Measurements from ENCODE around the gene SLC9A5. TPM values are rescaled to one million over a fixed set of nuclear protein-coding genes. Genes with fewer than 3 reads are reported as not detected.

The SLC9A5 gene
- polyA plus RNA-seq, 4 donors = 2.3 to 5.9 (median 4.5) TPM

DNA sequence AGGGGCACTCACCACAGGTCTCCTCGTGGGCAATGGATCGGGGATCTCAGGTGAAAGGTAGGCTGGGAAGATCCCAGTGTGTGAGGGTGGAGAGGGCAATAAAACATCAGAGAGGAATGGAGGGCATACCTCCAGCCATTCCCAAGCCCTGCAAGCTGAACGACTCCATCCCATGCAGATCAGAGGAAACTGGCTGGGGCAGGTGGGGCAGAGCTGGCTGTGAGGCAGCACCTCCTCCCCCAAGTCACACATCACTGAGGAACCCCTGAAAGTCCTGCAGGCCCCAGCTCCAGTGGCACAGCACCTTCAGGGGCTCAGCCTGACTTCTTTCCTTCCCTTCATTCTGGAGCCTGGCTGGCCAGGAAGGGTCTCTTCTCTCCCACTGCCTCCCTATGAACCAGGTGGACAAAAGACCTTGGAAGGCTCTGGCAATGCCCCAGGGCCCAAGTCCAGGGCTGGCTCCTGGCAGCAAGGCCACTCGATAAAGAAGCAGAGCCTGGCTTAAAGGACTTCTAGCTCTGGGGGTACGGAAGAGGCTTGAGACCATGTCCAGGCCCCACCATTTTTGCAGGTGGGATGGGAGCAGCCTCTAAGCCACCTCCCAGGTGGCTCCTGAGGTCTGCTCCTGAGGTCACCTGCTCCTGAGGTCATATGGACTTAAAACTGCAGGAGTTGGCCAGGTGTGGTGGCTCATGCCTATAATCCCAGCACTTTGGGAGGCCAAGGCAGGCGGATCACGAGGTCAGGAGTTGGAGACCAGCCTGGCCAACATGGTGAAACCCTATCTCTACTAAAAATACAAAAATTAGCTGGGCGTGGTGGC lies 35.4 kb upstream of the SLC9A5 start:
- no peak for DNase-seq (ENCODE audit: low read depth in 4 of 4, low spot score in 2 of 4)

DNA sequence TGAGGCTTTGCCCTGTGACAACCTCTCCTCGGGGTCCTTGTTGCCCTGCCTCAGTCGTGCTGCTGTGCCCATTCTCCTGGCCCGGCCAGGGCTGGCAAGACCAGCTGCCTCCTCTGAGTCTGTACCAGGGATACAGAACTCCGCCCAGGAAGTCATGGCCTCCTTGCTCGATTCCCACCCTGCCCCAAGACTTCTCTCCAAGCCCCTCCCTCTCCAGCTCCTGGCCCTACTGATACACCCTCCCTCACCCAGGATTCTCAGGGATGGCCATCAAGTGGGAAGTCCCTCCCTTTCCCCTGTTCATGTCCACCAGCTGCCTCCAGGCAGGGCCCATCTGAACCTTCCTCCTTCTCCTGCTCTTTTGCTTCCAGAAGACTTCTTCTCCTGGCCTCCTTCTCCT lies 33.1 kb upstream of the SLC9A5 start:
- DNase-seq (ENCODE audit: low read depth in 4 of 4, low spot score in 2 of 4) = no peak

DNA sequence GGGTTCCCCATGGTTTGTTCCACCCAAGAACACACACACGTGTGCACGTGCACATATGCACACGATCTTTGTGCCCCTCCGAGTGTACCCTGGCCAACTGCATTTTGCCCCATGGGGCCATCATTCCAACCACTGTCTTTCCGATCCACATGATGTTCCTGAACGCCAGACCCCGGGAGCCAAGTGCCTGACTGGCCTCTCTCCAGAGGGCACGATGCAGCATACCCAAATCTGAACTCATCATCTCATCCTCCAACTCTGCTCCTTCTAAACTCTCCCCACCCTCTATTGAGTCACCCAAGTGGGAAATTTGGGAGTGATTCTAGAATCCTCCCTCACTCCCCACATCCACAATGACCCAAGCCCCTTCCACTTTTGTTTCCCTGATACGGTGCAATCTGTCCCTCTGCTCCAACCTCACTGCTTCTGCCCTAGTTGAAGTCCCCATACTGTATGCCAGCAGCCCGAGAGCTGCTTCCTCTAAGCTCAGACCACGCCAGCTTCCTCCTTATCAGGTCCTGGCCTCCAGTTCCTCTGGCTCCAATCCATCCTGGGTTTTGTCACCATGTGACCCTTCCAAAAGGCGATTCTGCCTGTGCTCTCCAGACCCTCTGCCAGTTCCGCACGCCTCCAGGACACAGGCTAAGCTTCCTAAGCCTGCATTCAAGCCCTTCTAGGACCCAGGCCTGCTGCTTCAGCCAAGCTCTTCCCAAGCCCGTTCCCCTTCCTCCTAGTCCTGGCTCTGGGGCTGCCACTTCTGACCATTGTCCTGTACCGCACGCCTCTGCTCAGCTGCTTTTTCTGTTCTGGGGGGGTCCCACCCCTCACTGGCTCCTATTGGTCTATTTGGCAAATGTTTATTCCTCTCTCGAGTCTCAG lies 31.9 kb upstream of the SLC9A5 start:
- no peak for DNase-seq (ENCODE audit: low read depth in 4 of 4, low spot score in 2 of 4)

DNA sequence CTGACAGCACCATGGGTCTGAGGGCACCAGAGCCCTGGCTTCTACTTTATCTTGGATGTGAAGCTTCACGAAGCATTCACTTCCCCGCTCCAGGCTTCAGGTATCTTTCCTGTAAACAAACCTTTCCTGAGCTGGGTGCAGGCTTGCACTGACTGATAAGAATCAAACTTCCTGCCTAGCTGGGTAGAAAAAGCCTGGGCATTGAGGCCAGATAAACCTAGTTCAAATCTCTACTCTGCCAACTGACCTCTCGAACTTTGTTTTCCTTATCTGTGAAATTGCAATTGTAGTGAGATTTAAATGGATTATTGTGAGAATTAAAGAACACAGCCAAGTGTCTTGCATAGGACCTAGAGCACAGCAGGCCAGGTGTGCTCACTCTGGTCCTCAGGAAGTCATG lies 24.8 kb upstream of the SLC9A5 start:
- no peak for DNase-seq (ENCODE audit: low read depth in 4 of 4, low spot score in 2 of 4)

DNA sequence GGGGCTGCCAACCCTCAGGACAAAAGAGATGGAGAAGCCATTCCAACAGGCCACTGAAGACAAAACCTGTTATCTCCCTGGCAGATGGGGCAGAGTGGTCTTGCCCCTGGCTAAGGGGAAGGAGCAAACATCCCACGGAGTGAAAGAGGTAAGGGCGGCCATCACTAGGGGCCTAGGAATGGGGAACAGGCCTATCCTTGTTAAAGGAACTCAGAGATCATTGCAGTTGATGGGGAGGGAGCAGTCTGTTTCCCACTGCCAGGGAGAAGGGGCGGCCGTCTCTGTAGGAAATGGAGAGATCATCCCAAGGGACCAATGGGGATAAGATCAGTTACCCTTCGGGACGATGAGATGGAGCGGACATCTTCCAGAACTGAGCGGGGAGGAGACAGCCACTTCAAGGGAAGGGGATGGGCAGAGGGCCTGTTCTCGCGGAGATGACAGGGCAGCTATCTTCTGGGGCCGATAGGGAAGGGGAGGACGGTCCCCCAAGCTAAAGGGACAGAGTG lies 22.4 kb upstream of the SLC9A5 start:
- no peak for DNase-seq (ENCODE audit: low read depth in 4 of 4, low spot score in 2 of 4)

DNA sequence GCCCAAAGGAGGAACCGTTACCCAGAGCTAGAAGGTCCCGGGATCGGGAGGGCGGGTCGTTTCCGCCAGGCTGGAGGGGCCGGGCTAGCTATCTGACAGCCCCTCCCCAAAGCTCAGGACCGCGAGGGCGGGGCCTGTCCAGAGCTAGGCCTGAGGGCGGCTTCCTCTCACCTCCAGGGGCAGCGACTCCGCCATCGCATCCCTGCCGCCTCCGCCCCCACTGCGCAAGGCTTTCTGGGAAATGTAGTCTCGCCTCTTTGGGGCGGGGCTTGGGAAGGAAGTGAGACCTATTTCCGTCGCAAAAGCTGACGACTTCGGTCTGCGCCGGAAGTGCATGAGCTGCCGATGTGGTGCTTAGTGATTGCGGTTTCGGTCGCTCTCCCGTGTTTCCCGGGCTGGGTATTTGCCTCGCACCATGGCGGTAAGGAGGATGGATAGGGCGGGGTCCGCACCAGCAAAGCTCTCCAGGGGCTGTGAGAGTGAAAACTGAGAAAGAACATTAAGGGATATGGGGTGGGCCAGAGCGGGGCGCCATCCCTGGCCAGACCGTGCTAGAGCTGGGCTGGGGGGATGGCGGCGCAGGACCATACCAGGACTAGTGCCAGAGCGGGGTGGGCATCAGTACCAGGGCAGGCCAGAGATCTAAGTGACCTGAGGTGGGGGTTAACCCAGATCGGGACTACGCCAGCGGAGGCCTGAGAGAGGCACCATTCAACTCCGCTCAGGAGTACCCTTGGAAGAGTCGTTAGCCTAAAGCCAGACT lies 21.8 kb upstream of the SLC9A5 start, which contains the start of gene TMEM208:
Gene TMEM208, plus strand, starts transcription at position 327 of the 763 bp plus-strand sequence. Its CDS starts 89 bp downstream, at position 416.
- DNase-seq (ENCODE audit: low read depth in 4 of 4, low spot score in 2 of 4) = peak; percentile 92 to 99 (median 93)

DNA sequence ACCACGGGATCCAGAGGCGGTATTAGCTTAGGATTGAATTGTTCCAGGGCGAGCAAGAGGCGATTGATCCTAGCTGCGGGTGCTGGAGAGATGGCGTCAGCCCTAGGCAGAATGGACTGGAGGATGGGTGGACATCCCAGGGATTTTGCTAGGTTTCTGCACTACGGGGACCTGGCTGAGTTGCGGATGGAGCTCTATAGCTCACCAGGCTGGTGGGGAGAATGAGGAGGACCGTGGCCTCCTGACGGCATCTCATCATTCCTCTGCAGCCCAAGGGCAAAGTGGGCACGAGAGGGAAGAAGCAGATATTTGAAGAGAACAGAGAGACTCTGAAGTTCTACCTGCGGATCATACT lies 21.2 kb upstream of the SLC9A5 start:
- DNase-seq (ENCODE audit: low read depth in 4 of 4, low spot score in 2 of 4) = no peak

DNA sequence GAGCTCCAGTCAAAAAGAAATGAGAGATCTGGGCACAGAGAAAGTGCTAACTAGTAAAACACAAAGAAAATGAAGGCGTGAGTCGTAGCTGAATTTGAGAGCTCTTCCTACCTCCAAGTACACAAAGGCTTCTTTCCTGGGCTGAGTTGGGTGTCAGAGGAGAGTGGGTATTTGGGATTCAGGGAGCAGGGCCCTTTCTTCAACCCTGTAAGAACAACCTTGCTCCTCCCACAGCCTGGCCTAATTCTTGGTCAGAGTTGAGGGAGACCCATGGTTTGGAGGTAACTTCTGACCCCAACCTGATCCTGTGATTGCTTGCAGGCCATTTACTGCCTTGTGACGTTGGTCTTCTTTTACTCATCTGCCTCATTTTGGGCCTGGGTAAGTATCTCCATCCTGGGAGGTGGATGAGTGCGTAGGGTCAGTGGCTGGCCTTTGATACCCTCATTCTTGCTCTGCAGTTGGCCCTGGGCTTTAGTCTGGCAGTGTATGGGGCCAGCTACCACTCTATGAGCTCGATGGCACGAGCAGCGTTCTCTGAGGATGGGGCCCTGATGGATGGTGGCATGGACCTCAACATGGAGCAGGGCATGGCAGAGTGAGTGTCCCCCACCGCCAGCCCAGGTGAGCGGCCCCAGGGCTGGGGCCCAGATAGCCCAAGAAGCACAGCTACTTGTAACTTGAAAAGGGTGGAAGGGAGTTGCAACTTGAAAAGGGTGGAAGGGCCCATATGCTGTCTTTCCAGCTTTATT lies 20.6 kb upstream of the SLC9A5 start:
- no peak for DNase-seq (ENCODE audit: low read depth in 4 of 4, low spot score in 2 of 4)

DNA sequence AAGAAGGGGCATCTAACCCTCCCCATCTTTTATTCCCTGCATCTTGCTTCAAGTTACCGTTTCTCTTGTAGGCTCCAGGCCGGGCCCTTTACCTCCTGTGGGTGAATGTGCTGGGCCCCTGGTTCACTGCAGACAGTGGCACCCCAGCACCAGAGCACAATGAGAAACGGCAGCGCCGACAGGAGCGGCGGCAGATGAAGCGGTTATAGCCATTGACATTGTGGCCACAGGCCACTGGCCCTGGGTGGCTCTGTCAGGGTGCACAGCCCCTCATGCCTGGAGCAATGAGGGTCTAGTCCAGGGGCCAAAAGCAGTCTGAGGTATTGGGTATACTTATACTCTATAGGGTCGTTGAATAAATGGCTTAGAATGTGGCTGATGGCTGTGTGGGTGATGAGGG lies 19.9 kb upstream of the SLC9A5 start:
- no peak for DNase-seq (ENCODE audit: low read depth in 4 of 4, low spot score in 2 of 4)

DNA sequence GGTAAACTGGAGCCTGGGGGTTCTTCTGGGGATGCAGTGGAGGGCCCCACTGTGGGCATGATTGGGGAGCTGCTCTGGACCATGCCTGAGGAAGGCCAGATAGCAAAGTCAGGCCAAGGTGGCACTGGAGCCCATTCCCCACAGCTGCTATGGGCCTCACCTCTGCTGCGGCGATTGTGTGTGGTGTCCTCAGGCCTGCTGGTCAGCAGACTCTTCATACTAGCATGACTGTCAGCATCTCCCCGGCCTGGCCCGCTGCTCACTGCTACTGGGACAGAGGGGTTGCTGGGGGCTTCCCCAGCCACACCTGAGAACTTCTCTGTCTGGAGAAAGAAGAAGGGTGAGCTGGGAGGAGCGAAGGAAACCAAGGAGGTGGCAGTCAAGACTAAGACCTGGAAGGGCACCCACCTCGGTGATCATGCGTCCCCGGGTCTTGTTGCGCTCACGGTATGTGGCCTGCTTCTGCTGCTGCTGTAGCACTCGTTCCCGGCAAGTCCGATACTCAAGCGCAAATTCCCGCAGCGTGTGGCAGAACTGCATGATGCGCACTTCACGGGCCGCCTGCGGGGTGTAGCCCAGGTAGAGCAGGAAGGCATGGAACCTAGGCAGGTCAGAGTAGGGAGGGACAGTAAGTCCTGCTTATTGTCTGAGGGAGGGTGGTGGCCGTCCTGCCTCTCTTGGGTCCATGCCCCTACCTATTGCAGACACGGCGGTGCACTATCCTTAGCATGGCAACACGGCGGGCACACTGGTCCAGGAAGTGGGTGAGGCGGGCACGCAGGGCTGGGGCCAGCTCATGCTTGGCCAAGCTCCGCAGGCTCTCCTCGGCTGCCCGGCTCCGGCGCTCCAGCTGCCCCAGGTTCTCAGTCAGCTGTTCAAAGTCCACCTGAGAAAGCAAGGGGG lies 18.6 kb upstream of the SLC9A5 start:
- no peak for DNase-seq (ENCODE audit: low read depth in 4 of 4, low spot score in 2 of 4)

DNA sequence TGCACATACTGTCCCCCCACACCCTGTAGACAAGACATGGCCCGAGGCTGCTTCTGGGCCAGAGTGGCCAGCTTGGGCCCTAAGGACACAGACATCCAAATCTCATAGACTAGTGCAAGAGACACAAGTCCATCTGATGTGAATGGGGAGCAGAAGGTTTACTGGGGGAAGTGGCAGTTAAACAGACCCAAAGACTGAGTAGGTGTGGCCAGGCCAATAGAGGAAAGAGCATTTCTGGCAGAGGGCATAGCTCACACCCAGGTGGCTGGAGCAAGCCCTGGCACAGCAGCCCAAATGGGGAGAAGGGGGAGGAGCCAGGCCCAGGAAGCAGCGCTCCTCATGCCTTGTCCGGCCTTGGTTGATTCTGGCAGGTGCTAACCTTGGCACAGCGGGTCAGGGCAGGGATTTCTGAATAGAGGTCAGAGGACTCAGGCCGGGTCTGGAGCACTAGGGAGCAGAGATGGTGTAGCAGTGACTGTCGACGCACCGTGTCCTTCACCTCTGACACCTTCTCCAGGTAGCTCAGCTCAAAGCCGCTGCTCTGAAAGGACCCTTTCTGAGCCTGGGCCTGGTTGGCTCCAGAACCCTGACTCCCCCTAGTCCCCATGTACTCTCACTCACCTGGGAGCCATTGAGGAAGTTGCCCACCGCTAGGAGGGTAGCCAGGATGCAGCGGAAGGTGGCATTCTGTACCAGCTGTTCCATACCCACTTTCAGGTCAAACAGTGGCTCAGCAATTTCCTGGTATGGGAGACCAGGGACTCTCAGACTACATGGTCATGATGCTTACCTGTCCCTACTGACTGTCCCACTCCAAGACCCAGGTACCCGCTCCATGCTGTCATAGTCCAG lies 17.7 kb upstream of the SLC9A5 start:
- DNase-seq (ENCODE audit: low read depth in 4 of 4, low spot score in 2 of 4) = no peak

DNA sequence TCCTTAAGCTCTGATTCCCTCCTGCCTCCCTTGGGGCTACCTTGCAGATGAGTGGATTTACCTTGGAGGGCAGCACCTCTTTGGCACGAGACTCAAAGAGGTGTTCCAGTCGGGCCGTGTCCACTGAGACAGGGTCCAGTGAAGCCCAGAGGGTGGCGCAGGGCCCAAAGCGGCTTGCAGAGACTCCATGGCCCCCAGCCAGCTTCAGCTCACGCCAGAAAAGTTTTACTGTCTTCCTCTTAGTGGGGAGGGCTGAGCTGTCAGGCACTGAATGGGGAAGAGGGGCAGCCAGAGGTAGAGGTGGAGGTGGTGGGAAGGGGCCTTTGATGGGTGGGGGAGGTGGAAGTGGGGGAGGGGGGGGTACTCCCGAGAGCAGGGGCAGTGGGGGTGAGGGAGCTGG lies 15.2 kb upstream of the SLC9A5 start:
- DNase-seq (ENCODE audit: low read depth in 4 of 4, low spot score in 2 of 4) = no peak

DNA sequence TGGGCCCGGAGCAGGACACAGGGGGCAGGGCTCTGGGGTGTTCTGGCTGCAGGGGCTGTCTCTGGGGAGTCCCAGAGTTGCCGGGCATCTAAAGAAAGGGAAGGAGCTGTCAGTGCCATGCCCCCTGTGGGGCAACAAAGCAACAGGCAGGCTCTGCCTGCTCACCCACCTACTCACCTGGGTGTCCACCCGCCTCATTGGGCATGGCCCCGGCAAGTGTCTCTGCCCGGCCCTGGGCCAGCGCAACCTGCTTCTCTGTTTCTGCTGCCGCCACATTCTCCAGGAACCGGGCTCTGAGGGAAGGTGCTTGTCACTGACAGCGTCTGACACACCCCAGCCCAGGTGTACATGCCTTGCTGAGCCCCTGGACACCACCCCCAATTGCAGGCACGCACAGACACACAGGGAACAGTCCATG lies 14.6 kb upstream of the SLC9A5 start:
- no peak for DNase-seq (ENCODE audit: low read depth in 4 of 4, low spot score in 2 of 4)

DNA sequence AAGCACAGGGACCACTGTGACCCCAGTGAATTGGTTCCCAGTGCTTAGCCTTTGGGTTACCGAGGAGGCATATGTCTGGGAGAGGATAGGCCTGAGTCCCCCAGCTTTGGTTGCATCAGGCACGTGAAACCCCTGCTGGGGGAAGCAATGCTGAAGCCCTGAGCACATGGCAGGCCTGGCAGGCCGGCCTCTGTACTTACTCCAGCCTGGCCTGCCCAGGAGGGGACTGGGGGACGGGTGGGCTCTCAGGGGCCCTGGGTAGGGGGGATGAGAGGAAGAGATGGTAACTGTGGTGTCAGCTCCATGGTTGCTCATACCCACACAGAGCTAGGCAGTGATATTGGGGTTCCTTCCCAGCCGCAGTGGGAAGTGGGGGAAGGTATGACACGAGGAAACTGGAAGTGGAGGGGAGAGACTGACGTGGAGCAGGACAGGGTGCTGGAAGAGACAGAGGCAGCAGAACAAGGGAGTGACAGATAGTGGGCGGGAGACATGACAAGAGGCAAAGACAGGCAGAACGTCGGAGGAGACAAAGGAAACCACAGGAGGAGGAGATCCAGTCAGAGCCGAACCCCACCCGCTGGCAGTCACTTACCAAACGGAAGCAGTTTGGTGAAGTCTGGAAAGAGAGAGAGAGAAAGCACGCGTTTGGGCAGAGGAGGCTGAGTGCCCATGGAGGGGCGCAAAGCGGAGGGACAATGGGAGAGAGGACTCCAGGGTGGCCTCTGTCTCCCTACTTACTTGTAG lies 12.8 kb upstream of the SLC9A5 start:
- DNase-seq (ENCODE audit: low read depth in 4 of 4, low spot score in 2 of 4) = no peak

DNA sequence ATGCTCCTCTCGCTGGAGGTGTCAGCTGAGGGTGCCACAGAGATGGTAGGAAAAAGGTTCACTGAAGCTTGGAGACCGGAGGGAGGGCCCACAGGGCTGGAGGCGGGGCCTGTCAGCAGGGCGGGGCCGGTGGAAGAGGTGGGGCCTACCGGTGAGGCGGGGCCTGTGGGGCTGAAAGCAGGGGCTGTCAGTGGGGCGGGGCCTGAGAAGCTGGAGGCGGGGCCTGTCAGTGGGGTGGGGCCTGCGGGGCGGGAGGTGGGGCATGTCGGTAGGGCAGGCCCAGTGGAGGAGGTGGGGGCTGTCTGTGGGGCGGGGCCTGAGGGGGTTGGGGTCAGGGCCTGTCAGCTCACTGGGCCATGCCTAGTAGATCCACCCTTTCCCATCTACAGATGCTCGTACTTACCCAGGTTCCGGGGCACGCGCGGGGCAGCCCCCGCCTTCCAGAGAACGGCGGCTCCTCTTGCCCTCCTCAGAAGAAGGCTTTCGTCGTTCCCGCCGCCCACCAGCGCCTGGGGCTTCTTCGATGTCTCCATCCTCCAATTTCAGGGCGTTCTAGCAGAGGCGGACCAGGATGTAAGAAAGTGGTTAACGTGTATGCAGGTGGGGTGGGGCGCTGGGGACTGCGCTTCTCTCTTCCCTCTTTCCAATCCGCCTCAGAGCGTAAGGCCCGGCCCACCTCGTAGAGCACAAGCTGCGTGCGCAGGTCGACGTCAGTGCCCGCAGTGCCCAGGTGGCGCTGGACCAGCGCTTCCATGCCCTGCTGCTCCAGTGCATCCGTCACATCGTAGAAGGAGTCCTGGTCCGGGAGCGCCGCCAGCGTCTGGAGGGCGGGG lies 12.0 kb upstream of the SLC9A5 start:
- no peak for DNase-seq (ENCODE audit: low read depth in 4 of 4, low spot score in 2 of 4)
